Measurements from ENCODE around the gene ROCK2.
"Not testable (repeated sequence)": the region's sequence is repeated elsewhere in the genome, so short reads cannot be mapped to it uniquely, and the experiment has no call there.

DNA sequence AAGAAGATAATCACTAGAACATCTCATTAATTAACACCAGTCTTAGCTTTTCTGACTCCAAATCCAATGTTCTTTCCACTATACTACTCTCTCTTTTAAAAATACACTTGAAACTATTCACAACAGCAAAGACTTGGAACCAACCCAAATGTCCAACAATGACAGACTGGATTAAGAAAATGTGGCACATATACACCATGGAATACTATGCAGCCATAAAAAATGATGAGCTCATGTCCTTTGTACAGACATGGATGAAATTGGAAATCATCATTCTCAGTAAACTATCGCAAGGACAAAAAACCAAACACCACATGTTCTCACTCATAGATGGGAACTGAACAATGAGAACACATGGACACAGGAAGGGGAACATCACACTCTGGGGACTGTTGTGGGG is 15.9 kb downstream of the ROCK2 start:
- TF ChIP-seq, protein P1, sequence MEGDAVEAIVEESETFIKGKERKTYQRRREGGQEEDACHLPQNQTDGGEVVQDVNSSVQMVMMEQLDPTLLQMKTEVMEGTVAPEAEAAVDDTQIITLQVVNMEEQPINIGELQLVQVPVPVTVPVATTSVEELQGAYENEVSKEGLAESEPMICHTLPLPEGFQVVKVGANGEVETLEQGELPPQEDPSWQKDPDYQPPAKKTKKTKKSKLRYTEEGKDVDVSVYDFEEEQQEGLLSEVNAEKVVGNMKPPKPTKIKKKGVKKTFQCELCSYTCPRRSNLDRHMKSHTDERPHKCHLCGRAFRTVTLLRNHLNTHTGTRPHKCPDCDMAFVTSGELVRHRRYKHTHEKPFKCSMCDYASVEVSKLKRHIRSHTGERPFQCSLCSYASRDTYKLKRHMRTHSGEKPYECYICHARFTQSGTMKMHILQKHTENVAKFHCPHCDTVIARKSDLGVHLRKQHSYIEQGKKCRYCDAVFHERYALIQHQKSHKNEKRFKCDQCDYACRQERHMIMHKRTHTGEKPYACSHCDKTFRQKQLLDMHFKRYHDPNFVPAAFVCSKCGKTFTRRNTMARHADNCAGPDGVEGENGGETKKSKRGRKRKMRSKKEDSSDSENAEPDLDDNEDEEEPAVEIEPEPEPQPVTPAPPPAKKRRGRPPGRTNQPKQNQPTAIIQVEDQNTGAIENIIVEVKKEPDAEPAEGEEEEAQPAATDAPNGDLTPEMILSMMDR (conservative IDR thresholded peaks at IDR 0.05; ENCODE audit: low read depth, low read length): not testable (repeated sequence)
- not testable (repeated sequence) for TF ChIP-seq EZH2 (IDR thresholded peaks at IDR 0.05; ENCODE audit: borderline replicate concordance, low read depth, low read length, poor library complexity, severe bottlenecking)

Measured in A673 (cell line).